Keratinocyte (primary cell): Measurements from ENCODE around the gene PCDH15. TPM values are rescaled to one million over a fixed set of nuclear protein-coding genes. Genes with fewer than 3 reads are reported as not detected.

Experiments used
- DNase-seq: peaks from one replicate; pipeline ENCODE4 v3.0.0-alpha.2; 2011; ENCODE audit warnings: low read depth, missing footprints, low spot score
- FAIRE-seq: peaks from 2 replicates; lab custom pipeline; 2011; peaks lifted over from hg19 to GRCh38; lab: Jason Lieb, UNC
- H2AFZ ChIP-seq: 2 replicates; pipeline ENCODE4 v1.6.0; 2012; ENCODE audit warnings: low read length, control low read depth, inconsistent platforms; ENCODE audit not compliant: control insufficient read depth
- H3K27ac ChIP-seq: 2 replicates; pipeline ENCODE4 v1.5.1; 2011; ENCODE audit warnings: low read length; ENCODE audit not compliant: control insufficient read depth, insufficient read depth
- H3K27me3 ChIP-seq: 3 replicates; pipeline ENCODE4 v1.6.0; 2011; ENCODE audit warnings: low read length; ENCODE audit not compliant: control insufficient read depth, insufficient read depth; ENCODE audit errors: extremely low read depth
- H3K36me3 ChIP-seq, 2 experiments: 2 replicates in 1 of 2; 3 replicates in 1 of 2; pipeline ENCODE4 v1.5.1; 2011; ENCODE audit warnings: low read length in 2 of 2, mild to moderate bottlenecking in 1 of 2; ENCODE audit not compliant: control insufficient read depth in 2 of 2, insufficient read depth in 2 of 2; ENCODE audit errors: extremely low read depth in 1 of 2
- H3K4me1 ChIP-seq: 3 replicates; pipeline ENCODE4 v1.5.1; 2011; ENCODE audit warnings: low read length; ENCODE audit not compliant: control insufficient read depth, insufficient read depth; ENCODE audit errors: extremely low read depth
- H3K4me2 ChIP-seq: 3 replicates; pipeline ENCODE4 v1.6.0; 2011; ENCODE audit warnings: low read depth, low read length; ENCODE audit not compliant: control insufficient read depth, insufficient read depth; ENCODE audit errors: extremely low read depth
- H3K4me3 ChIP-seq, 3 experiments: fragments of 200-600 bp in 1 of 3; sonication (generic) in 1 of 3; 2 replicates in 2 of 3; 3 replicates in 1 of 3; pipeline ENCODE4 v1.5.1; 2011 to 2016; ENCODE audit warnings: low read length in 3 of 3, mild to moderate bottlenecking in 3 of 3, control low read depth in 2 of 3, inconsistent platforms in 1 of 3, low read depth in 1 of 3, mixed read lengths in 1 of 3, mixed run types in 1 of 3, moderate library complexity in 1 of 3; ENCODE audit not compliant: control insufficient read depth in 2 of 3, insufficient read depth in 2 of 3; ENCODE audit errors: extremely low read depth in 1 of 3
- H3K79me2 ChIP-seq: 2 replicates; pipeline ENCODE4 v1.6.0; 2012; ENCODE audit warnings: low read length; ENCODE audit not compliant: control insufficient read depth, insufficient read depth
- H3K9ac ChIP-seq: 3 replicates; pipeline ENCODE4 v1.6.0; 2011; ENCODE audit warnings: low read length; ENCODE audit not compliant: control insufficient read depth, insufficient read depth; ENCODE audit errors: extremely low read depth
- H3K9me1 ChIP-seq: 3 replicates; pipeline ENCODE4 v1.6.0; 2011; ENCODE audit warnings: low read length; ENCODE audit not compliant: control insufficient read depth, insufficient read depth; ENCODE audit errors: extremely low read depth
- H3K9me3 ChIP-seq: 2 replicates; pipeline ENCODE4 v1.5.1; 2012; ENCODE audit warnings: low read depth, low read length; ENCODE audit not compliant: control insufficient read depth
- H4K20me1 ChIP-seq: 3 replicates; pipeline ENCODE4 v1.6.0; 2011; ENCODE audit warnings: low read length; ENCODE audit not compliant: control insufficient read depth, insufficient read depth; ENCODE audit errors: extremely low read depth
- EZH2 ChIP-seq: IDR thresholded peaks from one replicate; pipeline ENCODE4 v1.6.1; 2012; ENCODE audit warnings: inconsistent platforms, mild to moderate bottlenecking, low read length, moderate library complexity
- dilution Hi-C: fragments of 300-500 bp; cut with MboI; formaldehyde crosslinking; loops from one replicate; pipeline ENCODE4 v1.7.0; 2020; ENCODE audit warnings: low sequenced_read_pairs; ENCODE audit not compliant: extremely low pct_ligation_motif_present
- polyA plus RNA-seq, 5 experiments: library from polyadenylated mRNA; depleted of rRNA in 3 of 5; stranded (reverse) in 3 of 5; stranded (forward) in 1 of 5; unstranded in 1 of 5; fragments of >200 nt; gene quantifications; 1 replicate in 1 of 5; 2 replicates in 3 of 5; 3 replicates in 1 of 5; pipeline versions ENCODE4 v1.2.1 to v1.2.3, GENCODE V29; 2011 to 2012; ENCODE audit warnings: missing spikeins in 2 of 5, low read depth in 1 of 5, low replicate concordance in 1 of 5
- TF ChIP-seq, protein P1 (sequence below), 3 experiments: IDR thresholded peaks in 1 of 3; conservative IDR thresholded peaks in 1 of 3; optimal IDR thresholded peaks in 1 of 3; 2 replicates in 2 of 3; 3 replicates in 1 of 3; pipeline versions ENCODE3 to v1.5.1; 2011; ENCODE audit warnings: low read length in 3 of 3, mild to moderate bottlenecking in 3 of 3, moderate library complexity in 2 of 3, control low read depth in 1 of 3, inconsistent platforms in 1 of 3; ENCODE audit not compliant: insufficient read depth in 2 of 3; ENCODE audit errors: extremely low read depth in 1 of 3

PCDH15 gene
- polyA plus RNA-seq, 1 donor (not counting 4 experiments of a cell fraction or from before 2014, with no cell fraction given) = not detected

DNA sequence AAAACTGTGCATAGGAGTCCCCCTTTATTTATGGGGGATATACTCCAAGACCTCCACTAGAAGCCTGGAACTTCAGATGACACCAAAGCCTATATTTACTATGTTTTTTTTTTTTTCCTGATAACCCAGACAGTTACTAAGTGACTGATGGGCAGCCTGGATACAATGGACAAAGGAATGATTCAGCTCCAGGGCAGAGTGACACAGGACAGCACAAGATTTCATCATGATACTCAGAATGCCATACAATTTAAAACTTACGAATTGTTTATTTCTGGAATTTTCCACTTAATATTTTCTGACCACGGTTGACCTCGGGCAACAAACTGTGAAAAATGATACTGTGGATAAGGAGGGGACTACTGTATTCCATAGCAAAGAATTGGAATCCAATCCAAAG, 843.6 kb downstream of the PCDH15 start:
- Histone ChIP-seq H3K27ac (no peak overlapping the region), H2AFZ (no peak overlapping the region), H3K9ac (no peak overlapping the region), H3K9me3 (no peaks in the 10 kb centered on the region), H3K36me3 (no peaks in the 10 kb centered on the region), H3K27me3 (no peaks in the 10 kb centered on the region), H3K4me1 (no peaks in the 10 kb centered on the region), H4K20me1 (no peaks in the 10 kb centered on the region), H3K79me2 (no peaks in the 10 kb centered on the region), H3K9me1 (no peaks in the 10 kb centered on the region), H3K4me2 (no peak overlapping the region), H3K4me3 (no peak overlapping the region)
- no peak for DNase-seq
- no peak for TF ChIP-seq EZH2
- TF ChIP-seq, protein P1, sequence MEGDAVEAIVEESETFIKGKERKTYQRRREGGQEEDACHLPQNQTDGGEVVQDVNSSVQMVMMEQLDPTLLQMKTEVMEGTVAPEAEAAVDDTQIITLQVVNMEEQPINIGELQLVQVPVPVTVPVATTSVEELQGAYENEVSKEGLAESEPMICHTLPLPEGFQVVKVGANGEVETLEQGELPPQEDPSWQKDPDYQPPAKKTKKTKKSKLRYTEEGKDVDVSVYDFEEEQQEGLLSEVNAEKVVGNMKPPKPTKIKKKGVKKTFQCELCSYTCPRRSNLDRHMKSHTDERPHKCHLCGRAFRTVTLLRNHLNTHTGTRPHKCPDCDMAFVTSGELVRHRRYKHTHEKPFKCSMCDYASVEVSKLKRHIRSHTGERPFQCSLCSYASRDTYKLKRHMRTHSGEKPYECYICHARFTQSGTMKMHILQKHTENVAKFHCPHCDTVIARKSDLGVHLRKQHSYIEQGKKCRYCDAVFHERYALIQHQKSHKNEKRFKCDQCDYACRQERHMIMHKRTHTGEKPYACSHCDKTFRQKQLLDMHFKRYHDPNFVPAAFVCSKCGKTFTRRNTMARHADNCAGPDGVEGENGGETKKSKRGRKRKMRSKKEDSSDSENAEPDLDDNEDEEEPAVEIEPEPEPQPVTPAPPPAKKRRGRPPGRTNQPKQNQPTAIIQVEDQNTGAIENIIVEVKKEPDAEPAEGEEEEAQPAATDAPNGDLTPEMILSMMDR (optimal IDR thresholded peaks at IDR 0.05 in 1 of 3, IDR thresholded peaks at IDR 0.05 in 1 of 3, conservative IDR thresholded peaks at IDR 0.05 in 1 of 3; ENCODE audit: extremely low read depth in 1 of 3, insufficient read depth in 2 of 3, low read length in 3 of 3) = no peak
- dilution Hi-C loops = no loop called here
- FAIRE-seq = no peak

DNA sequence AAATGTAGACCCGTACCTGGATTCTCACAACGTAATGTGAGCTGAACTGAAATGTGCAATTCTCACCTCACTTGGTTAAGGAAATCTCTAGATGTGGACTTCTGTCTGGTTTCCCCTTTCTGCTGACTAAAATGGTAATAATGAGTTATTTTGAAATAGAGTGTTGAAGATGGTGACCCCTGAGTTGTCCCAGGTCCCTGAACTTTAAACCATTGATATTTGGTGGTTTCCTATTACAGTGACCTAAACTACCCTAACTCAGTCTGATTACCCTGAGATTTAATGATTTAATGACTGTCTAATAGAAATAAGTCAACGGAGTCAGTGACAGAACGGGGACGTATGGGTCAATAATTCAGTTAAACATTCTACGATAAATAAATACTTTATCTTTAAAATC, 845.9 kb downstream of the PCDH15 start:
- Histone ChIP-seq H4K20me1 (no peaks in the 10 kb centered on the region), H3K4me3 (no peak overlapping the region), H2AFZ (no peak overlapping the region), H3K9me1 (no peaks in the 10 kb centered on the region), H3K79me2 (no peaks in the 10 kb centered on the region), H3K9me3 (no peaks in the 10 kb centered on the region), H3K27me3 (no peaks in the 10 kb centered on the region), H3K4me1 (no peaks in the 10 kb centered on the region), H3K36me3 (no peaks in the 10 kb centered on the region), H3K4me2 (no peak overlapping the region), H3K9ac (no peak overlapping the region), H3K27ac (no peak overlapping the region)
- dilution Hi-C loops = no loop called here
- DNase-seq = no peak
- no peak for FAIRE-seq
- no peak for TF ChIP-seq EZH2
- TF ChIP-seq, protein P1 (optimal IDR thresholded peaks at IDR 0.05 in 1 of 3, IDR thresholded peaks at IDR 0.05 in 1 of 3, conservative IDR thresholded peaks at IDR 0.05 in 1 of 3; ENCODE audit: extremely low read depth in 1 of 3, insufficient read depth in 2 of 3, low read length in 3 of 3) = no peak
